HepG2 (cell line): Measurements from ENCODE around the gene ABL2. TPM values are rescaled to one million over a fixed set of nuclear protein-coding genes. Genes with fewer than 3 reads are reported as not detected.
A peak's percentile ranks its signal among the peaks of the same experiment; 100 is the strongest.

ENCODE experiments used
- BCLAF1 ChIP-seq: fragments of 450-650 bp; IDR thresholded peaks from 2 replicates; pipeline ENCODE4 v1.6.1; 2017; ENCODE audit warnings: mild to moderate bottlenecking
- CREBL2 ChIP-seq: sonication (generic); formaldehyde crosslinking; IDR thresholded peaks from 2 replicates; pipeline ENCODE4 v1.8.1; 2023; ENCODE audit warnings: missing genetic modification reagents, mild to moderate bottlenecking, borderline replicate concordance
- E2F1 ChIP-seq: sonication (generic); formaldehyde crosslinking; IDR thresholded peaks from 2 replicates; pipeline ENCODE4 v1.5.0; 2020; ENCODE audit warnings: missing genetic modification reagents
- GZF1 ChIP-seq: sonication (generic); formaldehyde crosslinking; IDR thresholded peaks from 2 replicates; pipeline ENCODE4 v1.5.1; 2020; ENCODE audit warnings: mild to moderate bottlenecking, missing genetic modification reagents
- HOXA3 ChIP-seq: sonication (generic); formaldehyde crosslinking; IDR thresholded peaks from 2 replicates; pipeline ENCODE4 v1.5.0; 2020; ENCODE audit warnings: missing genetic modification reagents
- KLF12 ChIP-seq: sonication (generic); formaldehyde crosslinking; IDR thresholded peaks from 2 replicates; pipeline ENCODE4 v1.4.0; 2020; ENCODE audit warnings: missing genetic modification reagents, borderline replicate concordance
- MLLT10 ChIP-seq: sonication (generic); formaldehyde crosslinking; IDR thresholded peaks from 2 replicates; pipeline ENCODE4 v1.4.0; 2020; ENCODE audit warnings: missing genetic modification reagents
- NR0B2 ChIP-seq: sonication (generic); formaldehyde crosslinking; IDR thresholded peaks from 2 replicates; pipeline ENCODE4 v1.4.0; 2020; ENCODE audit warnings: mild to moderate bottlenecking, missing genetic modification reagents
- SPEN ChIP-seq: sonication (generic); formaldehyde crosslinking; IDR thresholded peaks from 2 replicates; pipeline ENCODE4 v1.5.1; 2020; ENCODE audit warnings: low read depth, mild to moderate bottlenecking, missing genetic modification reagents
- STAT6 ChIP-seq: sonication (generic); formaldehyde crosslinking; IDR thresholded peaks from 2 replicates; pipeline ENCODE4 v1.4.0; 2020; ENCODE audit warnings: missing genetic modification reagents, mild to moderate bottlenecking, borderline replicate concordance
- TBL1XR1 ChIP-seq: fragments of 150-350 bp; IDR thresholded peaks from 2 replicates; pipeline ENCODE4 v1.6.1; 2014; ENCODE audit warnings: borderline replicate concordance, low read length; ENCODE audit not compliant: partially characterized antibody
- ZNF160 ChIP-seq: sonication (generic); formaldehyde crosslinking; IDR thresholded peaks from 2 replicates; pipeline ENCODE4 v1.8.0; 2022; ENCODE audit warnings: mild to moderate bottlenecking, inconsistent platforms, missing genetic modification reagents
- ZNF235 ChIP-seq: sonication (generic); formaldehyde crosslinking; IDR thresholded peaks from 2 replicates; pipeline ENCODE4 v1.8.1; 2023; ENCODE audit warnings: mild to moderate bottlenecking, missing genetic modification reagents, borderline replicate concordance
- ZNF33B ChIP-seq: sonication (generic); formaldehyde crosslinking; IDR thresholded peaks from 2 replicates; pipeline ENCODE4 v1.5.1; 2020; ENCODE audit warnings: mild to moderate bottlenecking, missing genetic modification reagents
- ZNF543 ChIP-seq: sonication (generic); formaldehyde crosslinking; IDR thresholded peaks from 2 replicates; pipeline ENCODE4 v1.4.0; 2020; ENCODE audit warnings: mild to moderate bottlenecking, missing genetic modification reagents
- ZNF567 ChIP-seq: sonication (generic); formaldehyde crosslinking; IDR thresholded peaks from 2 replicates; pipeline ENCODE4 v1.8.1; 2023; ENCODE audit warnings: mild to moderate bottlenecking, missing genetic modification reagents, borderline replicate concordance
- ZNF574 ChIP-seq: sonication (generic); formaldehyde crosslinking; IDR thresholded peaks from 2 replicates; pipeline ENCODE4 v1.4.0; 2020; ENCODE audit warnings: missing genetic modification reagents
- ZSCAN12 ChIP-seq: sonication (generic); formaldehyde crosslinking; IDR thresholded peaks from 2 replicates; pipeline ENCODE4 v1.9.0; 2021; ENCODE audit warnings: mild to moderate bottlenecking, missing genetic modification reagents
- ZSCAN21 ChIP-seq: sonication (generic); formaldehyde crosslinking; IDR thresholded peaks from 2 replicates; pipeline ENCODE4 v1.8.0; 2022; ENCODE audit warnings: mild to moderate bottlenecking, missing genetic modification reagents, moderate library complexity, borderline replicate concordance
- polyA plus RNA-seq, 8 experiments: library from polyadenylated mRNA; depleted of rRNA in 3 of 8; stranded (reverse) in 7 of 8; unstranded in 1 of 8; fragments of >200 nt; fragmentation: Illumina TruSeq in 4 of 8; extraction: Trizol in 4 of 8; gene quantifications; 2 replicates each; pipeline versions ENCODE4 v1.2.1 to v1.2.3, GENCODE V29; 2011 to 2016; ENCODE audit warnings: low read depth in 4 of 8, missing spikeins in 1 of 8, mixed read lengths in 1 of 8; ENCODE audit not compliant: insufficient read depth in 1 of 8
- total RNA-seq, 5 experiments: library from RNA; depleted of rRNA; stranded (reverse); fragments of >200 nt; fragmentation: Illumina TruSeq; extraction: Trizol; gene quantifications; 2 replicates each; pipeline ENCODE4 v1.2.3, GENCODE V29; 2016; ENCODE audit warnings: low read depth in 1 of 5

The ABL2 gene
- total and polyA plus RNA-seq, 2 of the 13 experiments (the other 11 are each of a cell fraction or from before 2014, with no cell fraction given), result 5.8 to 6.0 TPM

GRCh38 chr1:179091691-179092165 is 137.7 kb downstream of the ABL2 start (continued):
- TF ChIP-seq ZNF235, result no peak
- no peak for TF ChIP-seq STAT6 (CRISPR knock-in tag)
- no peak for TF ChIP-seq ZNF160 (CRISPR knock-in tag)
- TF ChIP-seq MLLT10, result no peak
- TF ChIP-seq ZSCAN12 (CRISPR knock-in tag), result no peak
- no peak for TF ChIP-seq TBL1XR1
- TF ChIP-seq HOXA3 (CRISPR knock-in tag), result peak; percentile 31; the same call in 1 of the 2 replicates
- 0 out of 2 replicates have a peak, but pooled peaks have one; percentile 47 for TF ChIP-seq ZSCAN21 (CRISPR knock-in tag)
- TF ChIP-seq ZNF543 (CRISPR knock-in tag), result no peak
- no peak for TF ChIP-seq CREBL2 (CRISPR knock-in tag)
- TF ChIP-seq NR0B2 (CRISPR knock-in tag), result no peak
- no peak for TF ChIP-seq GZF1 (CRISPR knock-in tag)
- TF ChIP-seq E2F1 (CRISPR knock-in tag), result no peak
- TF ChIP-seq ZNF574, result peak; percentile 61
- peak; percentile 22; the same call in 1 of the 2 replicates for TF ChIP-seq SPEN (CRISPR knock-in tag)
- no peak for TF ChIP-seq KLF12 (CRISPR knock-in tag)
- no peak for TF ChIP-seq BCLAF1
- no peak for TF ChIP-seq ZNF33B
- no peak for TF ChIP-seq ZNF567
